Panc1 (cell line): ENCODE data around the gene LIN28B. TPM values are rescaled to one million over a fixed set of nuclear protein-coding genes. Genes with fewer than 3 reads are reported as not detected.

Source experiments
- ATAC-seq: fragments of 200-7000 bp; cut with Tn5 transposase; 2 replicates; pipeline ENCODE4 v1.9.1; 2020; ENCODE audit warnings: mild to moderate bottlenecking, moderate library complexity
- BruUV-seq: library from RNA; stranded (reverse); fragments of 400-500 nt; replicated peaks from 2 replicates; lab custom pipeline; 2021; lab: Mats Ljungman, UMichigan
- CTCF ChIA-PET: fragments of 300-600 bp; sonication (Branson Sonifier 250); formaldehyde crosslinking; loops from one replicate; lab custom pipeline; 2022; ENCODE audit warnings: antibody characterized with exemption; lab: Charles Lee
- POLR2A ChIA-PET: fragments of 300-600 bp; sonication (Branson Sonifier 250); formaldehyde crosslinking; loops from one replicate; lab custom pipeline; 2022; ENCODE audit warnings: antibody characterized with exemption; lab: Charles Lee
- DNase-seq: peaks from one replicate; pipeline ENCODE4 v3.0.0-alpha.2; 2010; ENCODE audit warnings: low read depth, low spot score
- H3K27ac ChIP-seq: 2 replicates; pipeline ENCODE4 v1.5.1; 2011; ENCODE audit warnings: mild to moderate bottlenecking, low read length, inconsistent platforms
- H3K27me3 ChIP-seq: fragments of 200-500 bp; sonication (Bioruptor generic); 2 replicates; pipeline ENCODE4 v1.6.0; 2014; ENCODE audit warnings: low read length, inconsistent platforms; ENCODE audit not compliant: control insufficient read depth, insufficient read depth
- H3K36me3 ChIP-seq: fragments of 200-500 bp; sonication (Bioruptor generic); 2 replicates; pipeline ENCODE4 v1.5.1; 2014; ENCODE audit warnings: inconsistent platforms, mild to moderate bottlenecking, low read length, moderate library complexity; ENCODE audit not compliant: control insufficient read depth, insufficient read depth
- H3K4me1 ChIP-seq: 2 replicates; pipeline ENCODE4 v1.5.1; 2011; ENCODE audit warnings: inconsistent platforms, mild to moderate bottlenecking, low read length, moderate library complexity; ENCODE audit not compliant: control insufficient read depth, insufficient read depth
- H3K4me3 ChIP-seq, 2 experiments: 2 replicates each; pipeline ENCODE4 v1.5.1; 2011 to 2012; ENCODE audit warnings: low read depth in 2 of 2, low read length in 2 of 2, mild to moderate bottlenecking in 2 of 2, inconsistent platforms in 1 of 2, moderate library complexity in 1 of 2
- H3K9me3 ChIP-seq: fragments of 200-500 bp; sonication (Bioruptor generic); 2 replicates; pipeline ENCODE4 v1.5.1; 2014; ENCODE audit warnings: low read depth, mild to moderate bottlenecking, inconsistent platforms, low read length, moderate library complexity; ENCODE audit not compliant: control insufficient read depth, insufficient read depth
- CTCF ChIP-seq: fragments of 450-650 bp; IDR thresholded peaks from 2 replicates; pipeline ENCODE4 v1.5.1; 2017; ENCODE audit warnings: mild to moderate bottlenecking
- POLR2AphosphoS5 ChIP-seq: IDR thresholded peaks from 2 replicates; pipeline ENCODE4 v1.6.1; 2012; ENCODE audit warnings: mild to moderate bottlenecking, low read depth, low read length, moderate library complexity
- REST ChIP-seq, 2 experiments: IDR thresholded peaks; 2 replicates each; pipeline ENCODE4 v1.6.1; 2011 to 2012; ENCODE audit warnings: low read depth in 2 of 2, control low read depth in 1 of 2, low read length in 1 of 2, mild to moderate bottlenecking in 1 of 2, moderate library complexity in 1 of 2; ENCODE audit not compliant: insufficient read depth in 1 of 2
- SIN3A ChIP-seq: IDR thresholded peaks from 2 replicates; pipeline ENCODE4 v1.6.1; 2012; ENCODE audit warnings: low read depth, mild to moderate bottlenecking, low read length, moderate library complexity, borderline replicate concordance; ENCODE audit not compliant: insufficient read depth
- TCF7L2 ChIP-seq: IDR thresholded peaks from 2 replicates; pipeline ENCODE4 v1.6.1; 2011; ENCODE audit warnings: mild to moderate bottlenecking, low read depth, low read length, inconsistent platforms
- in situ Hi-C: cut with HindIII; loops from 2 replicates; pipeline ENCODE4 v1.10.0; 2016; ENCODE audit warnings: low sequenced_read_pairs, low pct_unique_long_range_greater_than_20kb
- intact Hi-C: fragments of 100-400 bp; cut with micrococcal nuclease; formaldehyde crosslinking; loops from one replicate; pipeline ENCODE4 v1.10.0; 2022; ENCODE audit not compliant: unreplicated experiment
- total RNA-seq: library from RNA; stranded (reverse); gene quantifications from one replicate; pipeline ENCODE4 v1.2.1, GENCODE V29; 2021; ENCODE audit not compliant: unreplicated experiment

LIN28B gene
- total RNA-seq, 1 experiment from 2014 or later, result 5.8 TPM

GRCh38 chr6:105021399-105021798, 64.5 kb downstream of the LIN28B start:
- intact Hi-C loops (no loop called here), in situ Hi-C loops (no loop called here)
- ChIA-PET POLR2A (no interaction called here), CTCF (no interaction called here)
- no peaks in the 10 kb centered on the region for H3K9me3 ChIP-seq
- DNase-seq (no peak), ATAC-seq (no peak)
- H3K27me3 ChIP-seq, result no peaks in the 10 kb centered on the region
- no peaks in the 10 kb centered on the region for H3K4me1 ChIP-seq
- no TSS peak for BruUV-seq
- no peak overlapping the region for H3K4me3 ChIP-seq
- no peak overlapping the region for H3K27ac ChIP-seq
- H3K36me3 ChIP-seq, result no peaks in the 10 kb centered on the region
- no peak for TF ChIP-seq POLR2AphosphoS5
- no peak for TF ChIP-seq CTCF
- TF ChIP-seq REST (IDR thresholded peaks at IDR 0.05; ENCODE audit: insufficient read depth in 1 of 2, low read depth in 2 of 2, low read length in 1 of 2), result no peak
- no peak for TF ChIP-seq TCF7L2
- TF ChIP-seq SIN3A, result no peak

- intact Hi-C loops (no loop called here), in situ Hi-C loops (no loop called here)
- ChIA-PET POLR2A (no interaction called here), CTCF (no interaction called here)
- Histone ChIP-seq H3K4me1 (no peaks in the 10 kb centered on the region), H3K27ac (no peak overlapping the region), H3K9me3 (no peaks in the 10 kb centered on the region), H3K36me3 (no peaks in the 10 kb centered on the region; the same call in 1 of the 2 replicates), H3K4me3 (no peak overlapping the region), H3K27me3 (no peaks in the 10 kb centered on the region)
- DNase-seq, result no peak
- no peak for ATAC-seq
- TF ChIP-seq REST (IDR thresholded peaks at IDR 0.05; ENCODE audit: insufficient read depth in 1 of 2, low read depth in 2 of 2, low read length in 1 of 2), result no peak
- no peak for TF ChIP-seq SIN3A
- TF ChIP-seq TCF7L2, result no peak
- BruUV-seq, result no TSS peak
These were observed 65.5 kb downstream of the LIN28B start for GRCh38 chr6:105022416-105022815.
